HepG2 (cell line): ENCODE results near the gene GPC3. TPM values are rescaled to one million over a fixed set of nuclear protein-coding genes. Genes with fewer than 3 reads are reported as not detected.

Source experiments
- ATAC-seq: fragments of 200-7000 bp; cut with Tn5 transposase; 3 replicates; pipeline ENCODE4 v1.9.1; 2020; ENCODE audit warnings: mild to moderate bottlenecking, moderate library complexity
- BruUV-seq: library from RNA; stranded (reverse); fragments of 400-500 nt; replicated peaks from 2 replicates; lab custom pipeline; 2021; lab: Mats Ljungman, UMichigan
- CTCF ChIA-PET: fragments of 300-600 bp; formaldehyde crosslinking; extraction: SDS; loops from one replicate; lab custom pipeline; 2021; ENCODE audit warnings: low total read pairs, inconsistent platforms, low intra/inter-chr PET ratio; lab: Yijun Ruan, JAX
- POLR2A ChIA-PET: fragments of 350-600 bp; sonication (Branson Sonifier 250); formaldehyde crosslinking; loops from one replicate; lab custom pipeline; 2020; ENCODE audit warnings: antibody characterized with exemption, inconsistent platforms; lab: Yijun Ruan, JAX
- DNase-seq: peaks from one replicate; pipeline ENCODE4 v3.0.0-alpha.2; 2015; ENCODE audit warnings: low spot score
- FAIRE-seq: peaks from 3 replicates; lab custom pipeline; 2011; peaks lifted over from hg19 to GRCh38; lab: Jason Lieb, UNC
- H2AFZ ChIP-seq: one replicate; pipeline ENCODE4 v1.6.1; 2011; ENCODE audit warnings: low read length, inconsistent platforms
- H3K27ac ChIP-seq: fragments of 300-600 bp; 3 replicates; pipeline ENCODE4 v1.8.0; 2011; ENCODE audit warnings: mixed run types, mild to moderate bottlenecking, mixed read lengths, low read length, inconsistent platforms; ENCODE audit not compliant: insufficient read depth; ENCODE audit errors: extremely low read length
- H3K27me3 ChIP-seq, 2 experiments: fragments of 200-600 bp in 1 of 2; 2 replicates in 1 of 2; 3 replicates in 1 of 2; pipeline versions ENCODE4 v1.6.0 to v1.8.0; 2011; ENCODE audit warnings: low read length in 2 of 2, mild to moderate bottlenecking in 2 of 2, moderate library complexity in 2 of 2, inconsistent platforms in 1 of 2; ENCODE audit not compliant: insufficient read depth in 2 of 2, control insufficient read depth in 1 of 2
- H3K36me3 ChIP-seq, 2 experiments: fragments of 200-600 bp in 1 of 2; replicated peaks in 1 of 2; 2 replicates in 1 of 2; 3 replicates in 1 of 2; pipeline versions ENCODE4 v1.5.1 to v1.8.0; 2011; ENCODE audit warnings: low read length in 2 of 2, inconsistent platforms in 1 of 2; ENCODE audit not compliant: insufficient read depth in 2 of 2, control insufficient read depth in 1 of 2
- H3K4me1 ChIP-seq: 2 replicates; pipeline ENCODE4 v1.5.1; 2012; ENCODE audit warnings: low read length, inconsistent platforms; ENCODE audit not compliant: insufficient read depth
- H3K4me2 ChIP-seq: 2 replicates; pipeline ENCODE4 v1.6.0; 2011; ENCODE audit warnings: low read depth, low read length, inconsistent platforms
- H3K4me3 ChIP-seq, 3 experiments: fragments of 200-600 bp in 1 of 3; sonication (generic), shearing (Covaris generic) in 1 of 3; replicated peaks in 1 of 3; 2 replicates each; pipeline ENCODE4 v1.5.1; 2011 to 2016; ENCODE audit warnings: low read length in 3 of 3, inconsistent platforms in 2 of 3, low read depth in 2 of 3, mild to moderate bottlenecking in 2 of 3, control low read depth in 1 of 3, mixed read lengths in 1 of 3; ENCODE audit not compliant: insufficient read depth in 1 of 3
- H3K79me2 ChIP-seq: one replicate; pipeline ENCODE4 v1.6.1; 2011; ENCODE audit warnings: low read length, inconsistent platforms; ENCODE audit not compliant: insufficient read depth
- H3K9ac ChIP-seq: 2 replicates; pipeline ENCODE4 v1.6.0; 2011; ENCODE audit warnings: mild to moderate bottlenecking, low read depth, low read length, inconsistent platforms; ENCODE audit not compliant: insufficient read depth
- H3K9me3 ChIP-seq: 2 replicates; pipeline ENCODE4 v1.5.1; 2012; ENCODE audit warnings: mild to moderate bottlenecking, low read length
- H4K20me1 ChIP-seq: 2 replicates; pipeline ENCODE4 v1.6.0; 2011; ENCODE audit warnings: inconsistent platforms, mild to moderate bottlenecking, low read length, moderate library complexity; ENCODE audit not compliant: insufficient read depth
- NFYB ChIP-seq: sonication (generic); formaldehyde crosslinking; IDR thresholded peaks from 2 replicates; pipeline ENCODE4 v1.4.0; 2020; ENCODE audit warnings: missing genetic modification reagents
- PLRG1 ChIP-seq: fragments of 450-650 bp; conservative IDR thresholded peaks from 2 replicates; pipeline ENCODE4 v1.6.1; 2016
- SIX4 ChIP-seq: sonication (generic); formaldehyde crosslinking; IDR thresholded peaks from 2 replicates; pipeline ENCODE4 v1.4.0; 2020; ENCODE audit warnings: missing genetic modification reagents
- SOX13 ChIP-seq, 3 experiments: fragments of 450-650 bp in 1 of 3; sonication (generic) in 1 of 3; formaldehyde crosslinking in 1 of 3; IDR thresholded peaks in 2 of 3; conservative IDR thresholded peaks in 1 of 3; 2 replicates each; pipeline versions ENCODE4 v1.5.0 to v1.6.1; 2016 to 2020; ENCODE audit warnings: antibody characterized with exemption in 1 of 3, mild to moderate bottlenecking in 1 of 3, missing compliant biosample characterization in 1 of 3, missing genetic modification reagents in 1 of 3, moderate library complexity in 1 of 3
- ZMAT3 ChIP-seq: sonication (generic); formaldehyde crosslinking; conservative IDR thresholded peaks from 2 replicates; pipeline ENCODE4 v1.7.0; 2021; ENCODE audit warnings: missing genetic modification reagents
- WGBS: methylation state at CpG from one replicate; pipeline ENCODE4 v1.1.6; 2017; ENCODE audit warnings: low lambda C conversion rate; 5-methylcytosine and 5-hydroxymethylcytosine counted together
- in situ Hi-C: cut with HindIII; loops from 2 replicates; pipeline ENCODE4 v1.10.0; 2017; ENCODE audit warnings: low pct_unique_long_range_greater_than_20kb; ENCODE audit not compliant: extremely low pct_ligation_motif_present
- intact Hi-C: fragments of 100-400 bp; cut with micrococcal nuclease; formaldehyde crosslinking; loops from one replicate; pipeline ENCODE4 v1.10.0; 2022; ENCODE audit not compliant: unreplicated experiment
- polyA plus RNA-seq, 8 experiments: library from polyadenylated mRNA; depleted of rRNA in 3 of 8; stranded (reverse) in 7 of 8; unstranded in 1 of 8; fragments of >200 nt; fragmentation: Illumina TruSeq in 4 of 8; extraction: Trizol in 4 of 8; gene quantifications; 2 replicates each; pipeline versions ENCODE4 v1.2.1 to v1.2.3, GENCODE V29; 2011 to 2016; ENCODE audit warnings: low read depth in 4 of 8, missing spikeins in 1 of 8, mixed read lengths in 1 of 8; ENCODE audit not compliant: insufficient read depth in 1 of 8
- total RNA-seq, 5 experiments: library from RNA; depleted of rRNA; stranded (reverse); fragments of >200 nt; fragmentation: Illumina TruSeq; extraction: Trizol; gene quantifications; 2 replicates each; pipeline ENCODE4 v1.2.3, GENCODE V29; 2016; ENCODE audit warnings: low read depth in 1 of 5
- TF ChIP-seq, protein P1 (sequence below): sonication (generic); formaldehyde crosslinking; IDR thresholded peaks from 2 replicates; pipeline ENCODE4 v1.4.0; 2020; ENCODE audit warnings: low read depth, mild to moderate bottlenecking, missing genetic modification reagents

The GPC3 gene
- total and polyA plus RNA-seq, 2 of the 13 experiments (the other 11 are each of a cell fraction or from before 2014, with no cell fraction given) = 1,799 to 3,263 TPM

DNA sequence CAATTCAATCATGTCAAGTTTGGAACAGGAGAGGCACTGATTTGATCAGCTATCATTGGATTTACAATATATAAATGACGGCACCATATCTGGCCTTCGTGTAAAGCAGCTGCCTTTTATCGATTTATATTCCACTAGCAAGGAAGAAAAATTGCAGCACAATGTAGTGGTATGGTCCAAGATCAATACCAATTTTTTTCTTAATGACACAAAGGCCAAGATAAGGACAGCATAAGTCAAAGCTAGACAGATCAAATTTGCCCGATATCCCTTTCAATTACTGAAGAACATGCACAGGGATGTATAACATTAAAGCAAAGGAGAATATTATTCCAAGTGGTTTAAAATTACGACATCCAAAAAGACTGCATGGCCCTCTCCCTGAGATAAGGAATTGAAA is 167.4 kb downstream of the GPC3 start (continued):
- TF ChIP-seq ZMAT3 (CRISPR knock-in tag) (no peak), SOX13 (IDR thresholded peaks at IDR 0.05) (no peak), SOX13 (CRISPR knock-in tag; conservative IDR thresholded peaks at IDR 0.05 in 1 of 2, IDR thresholded peaks at IDR 0.05 in 1 of 2) (no peak), SIX4 (CRISPR knock-in tag) (no peak), PLRG1 (no peak)
- TF ChIP-seq, protein P1, sequence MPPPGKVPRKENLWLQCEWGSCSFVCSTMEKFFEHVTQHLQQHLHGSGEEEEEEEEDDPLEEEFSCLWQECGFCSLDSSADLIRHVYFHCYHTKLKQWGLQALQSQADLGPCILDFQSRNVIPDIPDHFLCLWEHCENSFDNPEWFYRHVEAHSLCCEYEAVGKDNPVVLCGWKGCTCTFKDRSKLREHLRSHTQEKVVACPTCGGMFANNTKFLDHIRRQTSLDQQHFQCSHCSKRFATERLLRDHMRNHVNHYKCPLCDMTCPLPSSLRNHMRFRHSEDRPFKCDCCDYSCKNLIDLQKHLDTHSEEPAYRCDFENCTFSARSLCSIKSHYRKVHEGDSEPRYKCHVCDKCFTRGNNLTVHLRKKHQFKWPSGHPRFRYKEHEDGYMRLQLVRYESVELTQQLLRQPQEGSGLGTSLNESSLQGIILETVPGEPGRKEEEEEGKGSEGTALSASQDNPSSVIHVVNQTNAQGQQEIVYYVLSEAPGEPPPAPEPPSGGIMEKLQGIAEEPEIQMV (CRISPR knock-in tag) = no peak

DNA sequence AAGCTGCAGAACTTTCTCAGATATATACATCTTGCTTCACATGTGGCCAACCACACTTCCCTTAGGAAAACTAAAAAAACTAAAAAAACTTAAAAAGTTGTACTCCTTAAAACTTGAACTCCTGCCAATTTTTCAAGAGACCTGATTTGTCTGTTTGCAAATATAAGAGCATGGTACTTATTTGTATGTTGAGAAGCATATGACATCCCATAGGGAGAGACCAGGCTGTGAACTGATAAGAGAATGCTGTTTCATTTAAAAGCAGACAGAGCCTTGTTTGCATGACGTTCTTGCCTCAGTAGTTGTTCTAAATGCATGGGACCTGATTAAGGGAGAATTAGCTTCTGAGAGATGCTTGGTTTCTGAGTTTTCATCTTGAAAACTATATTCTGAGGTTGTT is 169.9 kb downstream of the GPC3 start:
- Histone ChIP-seq H3K4me1 (peaks cover 32% of the 10 kb centered on the region), H3K9ac (no peak overlapping the region), H3K27ac (no peak overlapping the region), H4K20me1 (peaks cover 66% of the 10 kb centered on the region), H3K9me3 (no peaks in the 10 kb centered on the region), H2AFZ (no peak overlapping the region), H3K4me2 (no peak overlapping the region), H3K79me2 (peaks cover 30% of the 10 kb centered on the region), H3K4me3 (no peak overlapping the region), H3K36me3 (peaks cover 7 to 30% of the 10 kb centered on the region in 2 experiments), H3K27me3 (no peaks in the 10 kb centered on the region)
- ATAC-seq = no peak
- 75% methylated on average over 1 of the region's 1 CpG for WGBS
- in situ Hi-C loops = no loop called here
- CTCF ChIA-PET = no interaction called here
- no peak for DNase-seq
- BruUV-seq = no TSS peak
- intact Hi-C loops = no loop called here
- peak; percentile 30 for FAIRE-seq
- TF ChIP-seq NFYB (CRISPR knock-in tag) = no peak
- POLR2A ChIA-PET = no interaction called here
